Caco-2 (cell line): Measurements from ENCODE around the gene UGT2B17. TPM values are rescaled to one million over a fixed set of nuclear protein-coding genes. Genes with fewer than 3 reads are reported as not detected.
"Not testable (repeated sequence)": the region's sequence is repeated elsewhere in the genome, so short reads cannot be mapped to it uniquely, and the experiment has no call there.

Experiments used
- BruUV-seq: library from RNA; stranded (reverse); fragments of 400-500 nt; replicated peaks from 2 replicates; lab custom pipeline; 2021; lab: Mats Ljungman, UMichigan
- CTCF ChIA-PET: fragments of 300-600 bp; sonication (Branson Sonifier 250); formaldehyde crosslinking; loops from one replicate; lab custom pipeline; 2022; ENCODE audit warnings: antibody characterized with exemption; lab: Charles Lee
- POLR2A ChIA-PET: fragments of 300-600 bp; sonication (Branson Sonifier 250); formaldehyde crosslinking; loops from one replicate; lab custom pipeline; 2022; ENCODE audit warnings: antibody characterized with exemption; lab: Charles Lee
- DNase-seq, 2 experiments: peaks; one replicate each; pipeline versions ENCODE4 v3.0.0 to v3.0.0-alpha.2; 2020 to 2022
- H3K27me3 ChIP-seq: replicated peaks from 2 replicates; pipeline ENCODE4 v1.6.0; 2011; ENCODE audit warnings: low read length; ENCODE audit not compliant: control insufficient read depth, insufficient read depth
- H3K36me3 ChIP-seq: 2 replicates; pipeline ENCODE4 v1.5.1; 2011; ENCODE audit warnings: low read length; ENCODE audit not compliant: control insufficient read depth, insufficient read depth
- H3K4me1 ChIP-seq: fragments of 250-450 bp; sonication (Bioruptor Pico); 2 replicates; pipeline ENCODE4 v1.5.1; 2020; ENCODE audit warnings: mild to moderate bottlenecking
- H3K4me3 ChIP-seq: 2 replicates; pipeline ENCODE4 v1.5.1; 2011; ENCODE audit warnings: low read depth, mild to moderate bottlenecking, control low read depth, low read length
- H3K9me3 ChIP-seq: fragments of 250-450 bp; sonication (Bioruptor Pico); 2 replicates; pipeline ENCODE4 v1.5.1; 2020; ENCODE audit warnings: mild to moderate bottlenecking, moderate library complexity
- H3K27ac Mint-ChIP-seq: one replicate; pipeline ENCODE4 v1.8.0; 2022; ENCODE audit warnings: mixed read lengths; ENCODE audit not compliant: unreplicated experiment
- H3K27me3 Mint-ChIP-seq: one replicate; pipeline ENCODE4 v1.8.0; 2022; ENCODE audit warnings: mixed read lengths; ENCODE audit not compliant: insufficient read depth, unreplicated experiment
- H3K36me3 Mint-ChIP-seq: one replicate; pipeline ENCODE4 v1.8.0; 2022; ENCODE audit warnings: mild to moderate bottlenecking, mixed read lengths; ENCODE audit not compliant: insufficient read depth, unreplicated experiment
- H3K4me1 Mint-ChIP-seq: one replicate; pipeline ENCODE4 v1.8.0; 2022; ENCODE audit warnings: low read depth, mixed read lengths; ENCODE audit not compliant: unreplicated experiment
- H3K4me3 Mint-ChIP-seq: one replicate; pipeline ENCODE4 v1.8.0; 2022; ENCODE audit warnings: mild to moderate bottlenecking, moderate library complexity, mixed read lengths; ENCODE audit not compliant: unreplicated experiment
- H3K9me3 Mint-ChIP-seq: one replicate; pipeline ENCODE4 v1.8.0; 2022; ENCODE audit warnings: mixed read lengths; ENCODE audit not compliant: unreplicated experiment
- intact Hi-C: fragments of 100-400 bp; cut with micrococcal nuclease; formaldehyde crosslinking; loops from one replicate; pipeline ENCODE4 v1.10.0; 2022; ENCODE audit not compliant: unreplicated experiment
- total RNA-seq: library from RNA; stranded (reverse); gene quantifications from 2 replicates; pipeline ENCODE4 v1.2.3, GENCODE V29; 2022
- TF ChIP-seq, protein P1 (sequence below), 2 experiments: fragments of 200-600 bp in 1 of 2; IDR thresholded peaks; 1 replicate in 1 of 2; 2 replicates in 1 of 2; pipeline versions ENCODE4 v1.5.1 to v1.8.0; 2011 to 2022; ENCODE audit warnings: antibody characterized with exemption in 1 of 2, control low read depth in 1 of 2, inconsistent platforms in 1 of 2, low read depth in 1 of 2, low read length in 1 of 2, mild to moderate bottlenecking in 1 of 2, moderate library complexity in 1 of 2; ENCODE audit not compliant: insufficient read depth in 1 of 2, severe bottlenecking in 1 of 2, unreplicated experiment in 1 of 2

The UGT2B17 gene
- total RNA-seq, 1 experiment from 2014 or later: 0.20 TPM

DNA sequence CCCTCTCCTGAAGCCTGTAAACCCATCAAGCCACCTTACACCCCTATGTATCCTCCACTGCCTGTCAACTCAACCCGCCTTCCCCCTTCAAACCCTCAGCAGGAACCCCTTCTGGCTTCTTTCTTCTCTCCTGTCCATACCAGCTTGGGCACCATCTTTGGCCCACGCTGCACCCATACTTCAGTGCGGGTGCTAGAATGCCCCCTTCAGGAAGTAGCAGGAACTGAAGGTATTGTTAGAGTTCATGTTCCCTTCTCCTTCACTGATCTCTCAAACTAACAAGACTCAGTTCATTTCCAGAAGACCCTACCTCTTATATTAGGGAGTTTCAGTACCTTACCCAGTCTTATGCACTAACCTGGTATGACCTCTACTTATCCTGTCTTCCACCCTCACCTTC lies 1.5 kb upstream of the UGT2B17 start:
- Histone ChIP-seq H3K27me3 (no peaks in the 10 kb centered on the region), H3K4me3 (no peak overlapping the region), H3K36me3 (no peaks in the 10 kb centered on the region), H3K9me3 (no peaks in the 10 kb centered on the region), H3K4me1 (0 out of 2 replicates have a peak, but pooled peaks cover 3% of the 10 kb centered on the region)
- Mint-ChIP-seq H3K27ac (no peak overlapping the region), H3K4me1 (no peaks in the 10 kb centered on the region), H3K36me3 (no peaks in the 10 kb centered on the region), H3K4me3 (no peak overlapping the region), H3K9me3 (peaks cover 33% of the 10 kb centered on the region), H3K27me3 (no peaks in the 10 kb centered on the region)
- intact Hi-C loops: no loop called here
- ChIA-PET CTCF (no interaction called here), POLR2A (no interaction called here)
- DNase-seq: no peak
- BruUV-seq: no TSS peak
- TF ChIP-seq, protein P1, sequence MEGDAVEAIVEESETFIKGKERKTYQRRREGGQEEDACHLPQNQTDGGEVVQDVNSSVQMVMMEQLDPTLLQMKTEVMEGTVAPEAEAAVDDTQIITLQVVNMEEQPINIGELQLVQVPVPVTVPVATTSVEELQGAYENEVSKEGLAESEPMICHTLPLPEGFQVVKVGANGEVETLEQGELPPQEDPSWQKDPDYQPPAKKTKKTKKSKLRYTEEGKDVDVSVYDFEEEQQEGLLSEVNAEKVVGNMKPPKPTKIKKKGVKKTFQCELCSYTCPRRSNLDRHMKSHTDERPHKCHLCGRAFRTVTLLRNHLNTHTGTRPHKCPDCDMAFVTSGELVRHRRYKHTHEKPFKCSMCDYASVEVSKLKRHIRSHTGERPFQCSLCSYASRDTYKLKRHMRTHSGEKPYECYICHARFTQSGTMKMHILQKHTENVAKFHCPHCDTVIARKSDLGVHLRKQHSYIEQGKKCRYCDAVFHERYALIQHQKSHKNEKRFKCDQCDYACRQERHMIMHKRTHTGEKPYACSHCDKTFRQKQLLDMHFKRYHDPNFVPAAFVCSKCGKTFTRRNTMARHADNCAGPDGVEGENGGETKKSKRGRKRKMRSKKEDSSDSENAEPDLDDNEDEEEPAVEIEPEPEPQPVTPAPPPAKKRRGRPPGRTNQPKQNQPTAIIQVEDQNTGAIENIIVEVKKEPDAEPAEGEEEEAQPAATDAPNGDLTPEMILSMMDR (IDR thresholded peaks at IDR 0.05; ENCODE audit: insufficient read depth in 1 of 2, low read depth in 1 of 2, low read length in 1 of 2, severe bottlenecking in 1 of 2, unreplicated experiment in 1 of 2): no peak

DNA sequence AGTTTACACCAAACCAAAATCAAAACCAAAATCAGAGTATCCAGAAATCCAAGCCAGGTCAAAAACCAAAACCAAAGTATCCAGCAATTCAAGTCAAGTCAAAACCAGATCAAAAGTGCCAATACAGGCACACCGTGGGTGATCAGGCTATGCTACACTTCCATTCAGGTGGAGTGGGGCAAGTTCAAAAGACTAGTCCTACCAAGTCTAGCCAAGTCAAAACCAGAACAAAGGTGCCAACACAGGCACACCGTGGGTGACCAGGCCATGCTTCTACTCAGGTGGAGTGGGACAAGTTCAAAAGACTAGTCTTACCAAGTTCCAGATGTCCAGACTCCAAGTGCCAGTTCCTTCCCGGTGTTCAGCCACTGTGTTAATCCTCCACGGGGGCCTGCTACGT lies 486 bp downstream of the UGT2B17 start:
- DNase-seq, H3K27ac Mint-ChIP-seq, H3K4me3 ChIP-seq, H3K36me3 ChIP-seq, H3K4me3 Mint-ChIP-seq, H3K4me1 ChIP-seq, intact Hi-C loops, POLR2A ChIA-PET, H3K9me3 ChIP-seq, H3K27me3 Mint-ChIP-seq, H3K27me3 ChIP-seq, BruUV-seq, CTCF ChIA-PET, H3K4me1 Mint-ChIP-seq, H3K36me3 Mint-ChIP-seq: not testable (repeated sequence)
- peaks cover 25% of the 10 kb centered on the region for H3K9me3 Mint-ChIP-seq

DNA sequence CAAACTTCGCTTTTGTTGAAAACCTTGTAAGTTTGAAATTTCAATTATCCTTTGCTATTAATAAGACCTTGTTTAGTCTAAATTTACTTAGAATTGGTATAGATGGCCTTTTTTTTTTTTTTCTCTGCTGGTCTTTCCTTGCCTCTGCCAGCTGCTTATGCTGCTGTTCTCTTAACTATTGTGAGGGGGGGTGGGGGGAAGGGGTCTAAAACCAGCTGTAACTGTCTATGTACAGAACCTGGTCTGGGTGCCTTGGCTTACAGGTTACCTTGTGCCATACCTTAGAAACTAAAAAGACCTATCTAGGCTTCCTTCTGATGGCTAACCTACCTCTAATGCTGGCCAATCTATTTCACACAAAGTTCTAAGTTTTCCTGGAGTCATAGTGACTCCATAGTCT lies 1.0 kb downstream of the UGT2B17 start:
- intact Hi-C loops: no loop called here
- Histone ChIP-seq H3K9me3 (no peaks in the 10 kb centered on the region), H3K4me3 (no peak overlapping the region), H3K27me3 (no peaks in the 10 kb centered on the region), H3K4me1 (0 out of 2 replicates have a peak, but pooled peaks cover 3% of the 10 kb centered on the region), H3K36me3 (no peaks in the 10 kb centered on the region)
- ChIA-PET CTCF (no interaction called here), POLR2A (no interaction called here)
- Mint-ChIP-seq H3K9me3 (peaks cover 27% of the 10 kb centered on the region), H3K27me3 (no peaks in the 10 kb centered on the region), H3K4me3 (no peak overlapping the region), H3K4me1 (no peaks in the 10 kb centered on the region), H3K36me3 (no peaks in the 10 kb centered on the region), H3K27ac (no peak overlapping the region)
- no peak for DNase-seq
- TF ChIP-seq, protein P1 (IDR thresholded peaks at IDR 0.05; ENCODE audit: insufficient read depth in 1 of 2, low read depth in 1 of 2, low read length in 1 of 2, severe bottlenecking in 1 of 2, unreplicated experiment in 1 of 2): no peak
- no TSS peak for BruUV-seq
